Astrocyte of the spinal cord (primary cell): Measurements from ENCODE around the gene FNBP1.
"Not testable (repeated sequence)": the region's sequence is repeated elsewhere in the genome, so short reads cannot be mapped to it uniquely, and the experiment has no call there.

Experiments
- DNase-seq: peaks from one replicate; pipeline ENCODE4 v3.0.0; 2011; ENCODE audit warnings: low read depth, low spot score
- H3K4me3 ChIP-seq: 2 replicates; pipeline ENCODE4 v1.5.1; 2011; ENCODE audit warnings: low read depth, mild to moderate bottlenecking, low read length, moderate library complexity
- CTCF ChIP-seq: IDR thresholded peaks from 2 replicates; pipeline ENCODE4 v1.5.1; 2012; ENCODE audit warnings: low read depth, mild to moderate bottlenecking, low read length, inconsistent platforms
- in situ Hi-C: cut with HindIII; loops from 2 replicates; pipeline ENCODE4 v1.10.0; 2017; ENCODE audit warnings: low sequenced_read_pairs

FNBP1 gene

GRCh38 chr9:129895376-129896268 lies 147.4 kb downstream of the FNBP1 start:
- TF ChIP-seq CTCF = no peak
- no peak overlapping the region for H3K4me3 ChIP-seq
- in situ Hi-C loops = no loop called here
- DNase-seq = no peak

- H3K4me3 ChIP-seq = no peak overlapping the region
- no peak for DNase-seq
- no peak for TF ChIP-seq CTCF
- in situ Hi-C loops = no loop called here
Observed at GRCh38 chr9:129894120-129894823, 148.7 kb downstream of the FNBP1 start.

GRCh38 chr9:129891569-129891968 lies 151.4 kb downstream of the FNBP1 start:
- no peak overlapping the region for H3K4me3 ChIP-seq
- in situ Hi-C loops = no loop called here
- DNase-seq = no peak
- TF ChIP-seq CTCF = no peak

- DNase-seq, H3K4me3 ChIP-seq, in situ Hi-C loops: not testable (repeated sequence)
Observed at GRCh38 chr9:129890718-129891299, 152.2 kb downstream of the FNBP1 start.

- no peak overlapping the region for H3K4me3 ChIP-seq
- in situ Hi-C loops = no loop called here
- TF ChIP-seq CTCF = no peak
- no peak for DNase-seq
Observed at GRCh38 chr9:129889941-129890717, 152.9 kb downstream of the FNBP1 start.

- H3K4me3 ChIP-seq = no peak overlapping the region
- TF ChIP-seq CTCF = no peak
- DNase-seq = no peak
- in situ Hi-C loops = no loop called here
Observed at GRCh38 chr9:129889122-129889940, 153.7 kb downstream of the FNBP1 start.
